ENCODE data around the gene SCUBE2. TPM values are rescaled to one million over a fixed set of nuclear protein-coding genes. Genes with fewer than 3 reads are reported as not detected.

SCUBE2 gene
- total and polyA plus RNA-seq, 4 donors, result 0.14 to 1.4 (median 0.42) TPM; not detected in 1

GRCh38 chr11:9095421-9095820, 4.0 kb upstream of the SCUBE2 start:
- 88% methylated on average over 12 of the region's 12 CpGs for WGBS
- Histone ChIP-seq H3K4me1 (ENCODE audit: control insufficient read depth in 4 of 4, insufficient read depth in 4 of 4, low read length in 3 of 4) (peaks cover 0 to 10% (median 7%) of the 10 kb centered on the region in 4 donors), H3K27me3 (ENCODE audit: control insufficient read depth in 4 of 4, insufficient read depth in 4 of 4, low read length in 3 of 4) (peaks cover 0 to 3% (median 1%) of the 10 kb centered on the region in 4 donors)

More at GRCh38 chr11:9095421-9095820, 4.0 kb upstream of the SCUBE2 start:
- H3K9ac ChIP-seq (ENCODE audit: low read depth in 1 of 2, low read length in 2 of 2), result no peak overlapping the region
- H3K36me3 ChIP-seq (ENCODE audit: control insufficient read depth in 4 of 4, insufficient read depth in 3 of 4, low read depth in 1 of 4, low read length in 3 of 4), result no peaks in the 10 kb centered on the region
- no peaks in the 10 kb centered on the region for H3K9me3 ChIP-seq (ENCODE audit: control insufficient read depth in 4 of 4, low read length in 3 of 4)
- H3K4me3 ChIP-seq (ENCODE audit: low read depth in 1 of 3, low read length in 3 of 3), result no peak overlapping the region
- no peak for TF ChIP-seq ZBTB33 (IDR thresholded peaks at IDR 0.05)
- TF ChIP-seq CTCF (IDR thresholded peaks at IDR 0.05; ENCODE audit: low read depth, low read length, missing input control), result no peak
- no peak for TF ChIP-seq RAD21 (IDR thresholded peaks at IDR 0.05)
- no peak for TF ChIP-seq HNF4A (conservative IDR thresholded peaks at IDR 0.05)
- TF ChIP-seq FOXA2 (IDR thresholded peaks at IDR 0.05), result no peak
- TF ChIP-seq REST (IDR thresholded peaks at IDR 0.05), result no peak
- no peak for TF ChIP-seq NR2F2 (IDR thresholded peaks at IDR 0.05)
- TF ChIP-seq JUND (IDR thresholded peaks at IDR 0.05), result no peak
- no peak for TF ChIP-seq ATF3 (IDR thresholded peaks at IDR 0.05)
- no peak for TF ChIP-seq FOXA1 (IDR thresholded peaks at IDR 0.05)
- no peak for TF ChIP-seq RXRA (IDR thresholded peaks at IDR 0.05)
- TF ChIP-seq EGR1 (IDR thresholded peaks at IDR 0.05; ENCODE audit: low read depth in 2 of 2), result no peak
- DNase-seq (ENCODE audit: low spot score), result no peak
- H3K27ac ChIP-seq (ENCODE audit: low read depth in 1 of 2, low read length in 2 of 2), result no peak overlapping the region
